A673 (cell line): ENCODE measurements around the gene CHCHD3. TPM values are rescaled to one million over a fixed set of nuclear protein-coding genes. Genes with fewer than 3 reads are reported as not detected.

Source experiments
- BruUV-seq: library from RNA; stranded (reverse); fragments of 400-500 nt; replicated peaks from 2 replicates; lab custom pipeline; 2021; lab: Mats Ljungman, UMichigan
- CTCF ChIA-PET: fragments of 300-600 bp; sonication (Branson Sonifier 250); formaldehyde crosslinking; loops from one replicate; lab custom pipeline; 2022; ENCODE audit warnings: antibody characterized with exemption; lab: Charles Lee
- POLR2A ChIA-PET: fragments of 300-600 bp; sonication (Branson Sonifier 250); formaldehyde crosslinking; loops from one replicate; lab custom pipeline; 2022; ENCODE audit warnings: antibody characterized with exemption; ENCODE audit not compliant: low non-redundant PET; lab: Charles Lee
- DNase-seq: peaks from one replicate; pipeline ENCODE4 v3.0.0-alpha.2; 2015; ENCODE audit warnings: low spot score
- H3K27ac ChIP-seq: fragments of 200-600 bp; sonication (generic); 2 replicates; pipeline ENCODE4 v1.5.1; 2016; ENCODE audit warnings: mixed run types, low read depth, mild to moderate bottlenecking, mixed read lengths, antibody characterized with exemption, low read length; ENCODE audit not compliant: poor library complexity, severe bottlenecking
- H3K27me3 ChIP-seq: fragments of 200-600 bp; sonication (generic); replicated peaks from 2 replicates; pipeline ENCODE4 v1.6.1; 2017; ENCODE audit warnings: mixed run types, low read depth, mild to moderate bottlenecking, mixed read lengths, antibody characterized with exemption, low read length; ENCODE audit not compliant: insufficient read depth, poor library complexity
- H3K36me3 ChIP-seq: fragments of 200-600 bp; sonication (generic); 2 replicates; pipeline ENCODE4 v1.6.1; 2016; ENCODE audit warnings: mixed run types, mild to moderate bottlenecking, mixed read lengths, antibody characterized with exemption, low read length; ENCODE audit not compliant: insufficient read depth, poor library complexity, severe bottlenecking
- H3K4me1 ChIP-seq: fragments of 200-600 bp; sonication (generic); 2 replicates; pipeline ENCODE4 v1.6.1; 2017; ENCODE audit warnings: mixed run types, mild to moderate bottlenecking, mixed read lengths, antibody characterized with exemption, low read length; ENCODE audit not compliant: insufficient read depth, poor library complexity, severe bottlenecking
- H3K4me3 ChIP-seq: fragments of 200-600 bp; sonication (generic); 2 replicates; pipeline ENCODE4 v1.5.1; 2016; ENCODE audit warnings: low read depth, mixed run types, mild to moderate bottlenecking, mixed read lengths, low read length; ENCODE audit not compliant: poor library complexity, severe bottlenecking
- H3K9me3 ChIP-seq: fragments of 200-600 bp; sonication (generic); 2 replicates; pipeline ENCODE4 v1.6.1; 2016; ENCODE audit warnings: mixed run types, low read depth, mild to moderate bottlenecking, mixed read lengths, antibody characterized with exemption, low read length; ENCODE audit not compliant: poor library complexity, severe bottlenecking
- CTCF ChIP-seq: fragments of 300-800, 200-600 bp; sonication (generic); conservative IDR thresholded peaks from 2 replicates; pipeline ENCODE4 v1.5.1; 2017; ENCODE audit warnings: low read depth, mild to moderate bottlenecking, antibody characterized with exemption, low read length, moderate library complexity, mixed read lengths
- EZH2 ChIP-seq: fragments of 200-600 bp; sonication (generic); IDR thresholded peaks from 2 replicates; pipeline ENCODE4 v1.6.1; 2017; ENCODE audit warnings: borderline replicate concordance, low read depth, mild to moderate bottlenecking, mixed read lengths, antibody characterized with exemption, low read length; ENCODE audit not compliant: poor library complexity, severe bottlenecking
- intact Hi-C: fragments of 100-400 bp; cut with micrococcal nuclease; formaldehyde crosslinking; loops from one replicate; pipeline ENCODE4 v1.10.0; 2022; ENCODE audit not compliant: unreplicated experiment
- total RNA-seq: library from RNA; stranded (reverse); gene quantifications from 2 replicates; pipeline ENCODE4 v1.2.3, GENCODE V29; 2021

The CHCHD3 gene
- total RNA-seq, 1 experiment from 2014 or later = 128 TPM

- Histone ChIP-seq H3K4me1 (peaks cover under 1% of the 10 kb centered on the region), H3K4me3 (no peak overlapping the region), H3K36me3 (no peaks in the 10 kb centered on the region), H3K27ac (no peak overlapping the region), H3K27me3 (no peaks in the 10 kb centered on the region), H3K9me3 (peaks cover 9% of the 10 kb centered on the region)
- DNase-seq = no peak
- TF ChIP-seq CTCF (no peak), EZH2 (no peak)
- no TSS peak for BruUV-seq
- intact Hi-C loops = no loop called here
- POLR2A ChIA-PET = no interaction called here
- CTCF ChIA-PET = no interaction called here
Measured at GRCh38 chr7:132768099-132768498, 313.8 kb downstream of the CHCHD3 start.

GRCh38 chr7:132767378-132767777 lies 314.5 kb downstream of the CHCHD3 start:
- peaks cover 9% of the 10 kb centered on the region for H3K9me3 ChIP-seq
- H3K4me3 ChIP-seq = no peak overlapping the region
- POLR2A ChIA-PET = no interaction called here
- no peak for DNase-seq
- TF ChIP-seq CTCF = no peak
- no peak for TF ChIP-seq EZH2
- intact Hi-C loops = no loop called here
- H3K27ac ChIP-seq = no peak overlapping the region
- CTCF ChIA-PET = no interaction called here
- no TSS peak for BruUV-seq
- no peaks in the 10 kb centered on the region for H3K36me3 ChIP-seq
- no peaks in the 10 kb centered on the region for H3K4me1 ChIP-seq
- H3K27me3 ChIP-seq = no peaks in the 10 kb centered on the region

- POLR2A ChIA-PET = no interaction called here
- H3K4me1 ChIP-seq = no peaks in the 10 kb centered on the region
- TF ChIP-seq CTCF (no peak), EZH2 (no peak)
Measured at GRCh38 chr7:132766660-132767059, 315.2 kb downstream of the CHCHD3 start.

More at GRCh38 chr7:132766660-132767059, 315.2 kb downstream of the CHCHD3 start:
- CTCF ChIA-PET = no interaction called here
- no peak for DNase-seq
- no TSS peak for BruUV-seq
- Histone ChIP-seq H3K36me3 (no peaks in the 10 kb centered on the region), H3K27ac (no peak overlapping the region), H3K4me3 (no peak overlapping the region), H3K9me3 (peaks cover 9% of the 10 kb centered on the region), H3K27me3 (no peaks in the 10 kb centered on the region)
- intact Hi-C loops = no loop called here
